GM12891 (cell line): ENCODE results near the gene ENOX1.

ENCODE experiments used
- PAX5 ChIP-seq: IDR thresholded peaks from 2 replicates; pipeline ENCODE4 v1.6.1; 2011; ENCODE audit warnings: low read length, moderate library complexity, mild to moderate bottlenecking; ENCODE audit not compliant: insufficient read depth, severe bottlenecking
- POLR2A ChIP-seq: IDR thresholded peaks from 2 replicates; pipeline ENCODE4 v1.6.1; 2011; ENCODE audit warnings: low read depth, low read length, control low read depth
- POLR2AphosphoS5 ChIP-seq: IDR thresholded peaks from 2 replicates; pipeline ENCODE4 v1.6.1; 2011; ENCODE audit warnings: low read depth, low read length, control low read depth
- POU2F2 ChIP-seq: IDR thresholded peaks from 2 replicates; pipeline ENCODE4 v1.6.1; 2011; ENCODE audit warnings: low read depth, mild to moderate bottlenecking, control low read depth, low read length, moderate library complexity

- TF ChIP-seq POLR2AphosphoS5: no peak
- no peak for TF ChIP-seq POU2F2
- TF ChIP-seq POLR2A: no peak
- no peak for TF ChIP-seq PAX5
Observed at GRCh38 chr13:43663474-43664090, 123.2 kb downstream of the ENOX1 start.
